Activated CD4-positive, alpha-beta T cell treated with anti-CD3 and anti-CD28 coated beads, Interleukin-2, amount 10 ng/mL, durations not matched to agents 24 days and 14 days (primary cell): ENCODE data around the gene SLC15A3. TPM values are rescaled to one million over a fixed set of nuclear protein-coding genes. Genes with fewer than 3 reads are reported as not detected.

ENCODE experiments used
- DNase-seq: peaks from one replicate; pipeline ENCODE4 v3.0.0; 2022
- H3K27ac Mint-ChIP-seq: one replicate; pipeline ENCODE4 v1.8.0; 2022; ENCODE audit warnings: mild to moderate bottlenecking, mixed read lengths
- H3K27me3 Mint-ChIP-seq: one replicate; pipeline ENCODE4 v1.8.0; 2022; ENCODE audit warnings: mixed read lengths
- H3K36me3 Mint-ChIP-seq: one replicate; pipeline ENCODE4 v1.8.0; 2022; ENCODE audit warnings: low read depth, mild to moderate bottlenecking, mixed read lengths
- H3K4me1 Mint-ChIP-seq: one replicate; pipeline ENCODE4 v1.8.0; 2021; ENCODE audit warnings: mixed read lengths
- H3K4me3 Mint-ChIP-seq: one replicate; pipeline ENCODE4 v1.8.0; 2022; ENCODE audit warnings: mild to moderate bottlenecking, moderate library complexity, mixed read lengths
- H3K9me3 Mint-ChIP-seq: one replicate; pipeline ENCODE4 v1.8.0; 2021; ENCODE audit warnings: mixed read lengths
- intact Hi-C: fragments of 100-400 bp; cut with micrococcal nuclease; formaldehyde crosslinking; loops from one replicate; pipeline ENCODE4 v1.15.1; 2023
- total RNA-seq: library from RNA; stranded (reverse); gene quantifications from 2 replicates; pipeline ENCODE4 v1.2.3, GENCODE V29; 2022

Gene SLC15A3
- total RNA-seq, 1 donor from 2014 or later, result 4.0 TPM

DNA sequence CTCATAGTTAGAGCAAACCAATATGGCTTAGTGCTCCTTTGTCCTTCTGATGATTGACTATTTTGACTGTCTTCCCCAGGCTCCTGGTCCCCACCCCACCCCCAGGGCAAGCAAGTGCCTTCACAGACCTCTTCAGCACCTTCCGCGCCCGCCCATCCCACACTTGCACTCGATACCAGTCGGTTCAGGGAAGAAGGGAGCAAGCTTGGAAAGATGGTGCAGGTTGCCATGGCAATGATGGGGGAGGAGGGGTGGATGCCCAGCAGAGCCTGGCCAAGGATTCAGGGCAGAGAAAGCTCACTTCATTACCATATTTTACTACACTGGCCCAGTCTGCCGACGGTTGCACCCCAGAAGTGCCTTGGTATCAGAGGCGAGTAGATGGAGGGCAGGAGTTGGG, 25.5 kb downstream of the SLC15A3 start:
- Mint-ChIP-seq H3K27me3 (peaks cover 37% of the 10 kb centered on the region), H3K36me3 (peaks cover 16% of the 10 kb centered on the region), H3K9me3 (no peaks in the 10 kb centered on the region), H3K4me3 (no peak overlapping the region), H3K4me1 (peaks cover 12% of the 10 kb centered on the region), H3K27ac (no peak overlapping the region)
- no peak for DNase-seq
- intact Hi-C loops, result no loop called here

DNA sequence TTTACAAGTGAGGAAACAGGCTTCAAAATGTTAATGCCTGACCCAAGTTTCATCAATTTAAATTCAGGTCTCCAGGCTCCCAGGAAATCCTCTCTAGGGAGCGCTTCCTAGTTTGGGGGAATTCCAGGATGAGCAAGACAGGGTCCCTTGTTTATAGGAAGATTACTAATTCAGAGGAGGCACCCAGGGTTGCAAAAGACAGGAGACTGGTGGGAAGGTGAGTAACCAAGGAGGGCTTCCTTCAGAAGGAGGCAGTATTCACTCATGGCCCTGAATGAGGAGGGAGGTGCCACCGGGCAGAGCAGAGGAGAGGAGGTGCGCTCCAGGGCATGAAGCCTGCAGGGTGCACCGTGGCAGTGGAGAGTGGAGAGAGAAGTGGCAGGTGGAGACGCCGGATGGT, 26.1 kb downstream of the SLC15A3 start:
- Mint-ChIP-seq H3K9me3 (no peaks in the 10 kb centered on the region), H3K4me3 (no peak overlapping the region), H3K27me3 (peaks cover 36% of the 10 kb centered on the region), H3K4me1 (peaks cover 12% of the 10 kb centered on the region), H3K36me3 (peaks cover 22% of the 10 kb centered on the region), H3K27ac (no peak overlapping the region)
- DNase-seq, result no peak
- intact Hi-C loops, result no loop called here

DNA sequence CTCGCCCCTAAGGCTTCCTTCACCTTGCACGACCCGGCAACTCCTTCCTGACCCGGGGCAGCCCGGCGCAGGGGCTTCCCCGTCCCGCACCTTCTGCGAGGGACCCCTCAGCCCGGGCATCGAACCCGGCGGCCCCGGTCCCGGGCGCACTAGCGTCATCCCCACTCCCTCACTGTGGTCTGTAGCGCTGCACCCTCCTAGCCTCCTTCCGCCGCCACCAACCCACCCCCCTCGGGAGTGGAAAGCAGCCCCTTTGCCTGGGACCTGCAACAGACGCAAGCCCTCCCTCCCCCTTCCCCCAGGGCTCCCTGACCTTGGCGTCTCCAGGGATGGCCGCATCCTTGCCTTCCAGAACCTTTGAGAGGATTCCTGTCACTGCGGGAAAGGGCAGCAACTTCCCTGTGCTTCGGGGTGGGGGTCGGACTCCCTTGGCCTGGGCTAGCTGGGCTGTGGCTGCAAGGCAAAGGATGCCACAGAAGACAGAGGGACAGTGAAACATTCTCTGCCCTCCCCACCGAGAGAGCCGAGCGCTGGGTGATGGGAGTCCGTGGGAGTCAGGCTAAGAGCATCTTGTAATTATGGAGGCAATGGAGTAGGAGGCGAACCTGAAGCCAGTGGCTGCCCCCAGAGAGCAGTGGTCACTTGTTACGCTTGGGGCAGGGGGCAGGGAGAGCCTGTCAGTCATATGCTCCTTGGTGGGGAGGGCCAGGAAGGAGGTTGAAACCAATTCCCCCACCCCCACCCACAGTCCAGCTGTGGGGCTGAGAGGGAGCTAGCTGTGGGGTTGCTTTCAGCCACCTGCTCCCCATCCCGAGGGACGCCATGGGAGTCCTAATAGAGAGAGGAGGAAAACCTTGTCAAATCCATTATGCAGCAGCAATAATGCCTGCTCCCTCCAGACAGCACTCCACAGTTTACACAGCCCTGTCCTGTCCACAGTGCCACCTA, 26.8 kb downstream of the SLC15A3 start:
- H3K4me1 Mint-ChIP-seq, result peaks cover 12% of the 10 kb centered on the region

DNA sequence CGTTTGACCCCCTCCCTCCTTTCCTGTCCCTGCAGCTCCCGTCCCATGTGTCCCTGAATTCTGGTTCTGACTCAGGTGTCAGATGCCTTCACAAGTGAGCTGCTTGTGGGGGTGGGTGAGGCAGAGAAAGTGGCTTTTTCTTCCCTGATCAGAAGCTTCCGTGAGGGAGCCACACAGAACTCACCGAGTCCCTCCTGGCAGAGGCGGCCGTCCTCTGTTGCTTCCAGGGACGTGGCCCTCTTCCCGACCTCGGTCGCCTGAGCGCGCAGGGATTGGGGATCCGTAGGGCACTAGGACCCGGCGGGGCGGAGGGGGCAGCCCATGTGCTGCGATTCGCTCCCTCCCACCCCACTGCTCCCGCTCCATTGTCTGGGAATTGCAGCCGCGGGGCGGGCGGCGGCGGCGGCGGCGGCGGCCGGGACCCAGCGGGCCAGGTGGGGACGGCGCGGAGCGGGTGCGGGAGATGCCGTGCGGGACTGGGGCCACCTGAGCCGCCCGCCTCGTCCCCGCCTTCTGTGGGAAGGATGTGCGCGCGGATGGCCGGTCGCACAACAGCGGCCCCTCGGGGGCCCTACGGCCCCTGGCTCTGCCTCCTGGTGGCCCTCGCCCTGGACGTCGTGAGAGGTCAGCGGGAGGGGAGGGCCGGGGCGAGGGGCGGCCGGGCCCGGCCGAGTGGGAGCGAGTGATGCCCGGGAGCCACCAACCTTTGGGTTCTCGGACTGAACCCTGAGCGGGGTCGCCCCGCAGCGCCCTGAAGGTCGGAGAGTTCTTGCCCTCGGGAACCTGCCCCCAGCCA, 27.7 kb downstream of the SLC15A3 start, which contains the start of gene TMEM132A:
Gene TMEM132A, plus strand, starts transcription at position 351 of the 796 bp plus-strand sequence. Its CDS starts 174 bp downstream, at position 525.
- intact Hi-C loops, result no loop called here
- peak within 1 kb of the TSS; percentile 38 for H3K27ac Mint-ChIP-seq
- H3K9me3 Mint-ChIP-seq, result no peaks in the 10 kb centered on the region
- peaks cover 32% of the 10 kb centered on the region for H3K36me3 Mint-ChIP-seq
- DNase-seq, result peak; percentile 73
- peaks cover 28% of the 10 kb centered on the region for H3K27me3 Mint-ChIP-seq
- peak within 1 kb of the TSS; percentile 74 for H3K4me3 Mint-ChIP-seq
- H3K4me1 Mint-ChIP-seq, result peaks cover 16% of the 10 kb centered on the region

More for the DNA sequence above, 26.8 kb downstream of the SLC15A3 start:
- Mint-ChIP-seq H3K4me3 (peak overlapping the region; percentile 74), H3K9me3 (no peaks in the 10 kb centered on the region), H3K27ac (peak overlapping the region; percentile 38), H3K27me3 (peaks cover 34% of the 10 kb centered on the region), H3K36me3 (peaks cover 28% of the 10 kb centered on the region)
- DNase-seq, result peak; percentile 62
- intact Hi-C loops, result no loop called here

DNA sequence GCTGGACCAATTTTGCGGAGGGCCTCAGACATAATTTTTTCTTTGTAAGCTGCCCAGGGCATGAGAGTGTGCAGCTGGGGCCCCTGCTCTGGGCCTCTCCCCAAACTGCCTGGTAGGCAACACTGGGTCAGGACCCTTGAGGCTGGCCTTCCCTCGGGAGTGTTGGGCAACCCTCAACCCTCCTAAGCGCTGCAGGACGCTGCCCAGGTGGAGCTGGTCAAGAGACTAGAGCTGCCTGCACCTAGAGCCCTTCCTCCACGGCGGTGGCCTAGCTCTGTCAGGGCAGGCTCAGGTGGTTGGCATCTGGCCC, 28.2 kb downstream of the SLC15A3 start:
- Mint-ChIP-seq H3K4me1 (peaks cover 17% of the 10 kb centered on the region), H3K27me3 (peaks cover 27% of the 10 kb centered on the region), H3K4me3 (peak overlapping the region; percentile 74), H3K27ac (no peak overlapping the region), H3K9me3 (no peaks in the 10 kb centered on the region), H3K36me3 (peaks cover 32% of the 10 kb centered on the region)
- DNase-seq, result no peak
- intact Hi-C loops, result no loop called here

DNA sequence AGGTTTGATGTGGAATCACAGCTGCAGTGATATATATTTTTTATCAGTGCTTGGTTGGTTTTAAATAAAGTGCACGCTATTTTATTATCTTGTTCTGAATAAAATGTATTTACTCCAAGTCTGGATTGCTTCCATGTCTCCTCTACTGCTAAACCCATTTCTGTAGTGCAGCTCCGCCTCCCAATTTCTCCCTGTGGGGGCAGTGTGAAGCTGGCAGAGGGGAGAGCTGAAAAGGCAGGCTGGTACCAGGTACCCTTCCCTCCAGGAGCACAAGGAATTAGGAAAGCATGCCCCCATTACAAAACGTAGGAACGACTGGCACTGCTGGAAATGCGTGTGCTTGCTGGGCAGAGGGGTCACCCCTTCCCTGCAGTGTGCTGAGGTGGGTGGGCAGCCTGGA, 28.6 kb downstream of the SLC15A3 start:
- no peak for DNase-seq
- Mint-ChIP-seq H3K27me3 (peaks cover 27% of the 10 kb centered on the region), H3K27ac (no peak overlapping the region), H3K4me1 (peaks cover 20% of the 10 kb centered on the region), H3K36me3 (peaks cover 32% of the 10 kb centered on the region), H3K4me3 (no peak overlapping the region), H3K9me3 (no peaks in the 10 kb centered on the region)
- intact Hi-C loops, result no loop called here

DNA sequence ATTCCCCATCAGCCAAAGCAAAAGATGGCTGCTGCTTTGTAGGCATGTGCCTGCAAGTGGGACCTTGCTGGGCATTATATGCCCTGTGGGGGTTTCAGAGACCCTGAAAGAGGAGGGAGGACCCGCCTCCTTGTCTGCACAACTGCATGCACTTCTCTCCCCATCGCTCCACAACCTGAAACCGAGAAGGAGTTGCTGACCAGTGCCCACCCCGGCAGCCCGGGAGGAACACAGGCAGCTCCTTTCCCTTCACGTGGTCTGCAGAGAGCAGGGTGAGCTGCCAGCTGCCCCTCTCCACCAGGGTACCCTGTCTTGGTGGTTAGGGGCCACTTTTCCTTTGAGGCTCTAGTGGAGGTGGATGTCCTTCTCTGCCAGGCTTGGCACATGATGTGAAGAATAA, 29.1 kb downstream of the SLC15A3 start:
- Mint-ChIP-seq H3K4me1 (peaks cover 20% of the 10 kb centered on the region), H3K27me3 (peaks cover 27% of the 10 kb centered on the region), H3K4me3 (no peak overlapping the region), H3K9me3 (no peaks in the 10 kb centered on the region), H3K27ac (no peak overlapping the region), H3K36me3 (peaks cover 32% of the 10 kb centered on the region)
- no peak for DNase-seq
- intact Hi-C loops, result no loop called here

DNA sequence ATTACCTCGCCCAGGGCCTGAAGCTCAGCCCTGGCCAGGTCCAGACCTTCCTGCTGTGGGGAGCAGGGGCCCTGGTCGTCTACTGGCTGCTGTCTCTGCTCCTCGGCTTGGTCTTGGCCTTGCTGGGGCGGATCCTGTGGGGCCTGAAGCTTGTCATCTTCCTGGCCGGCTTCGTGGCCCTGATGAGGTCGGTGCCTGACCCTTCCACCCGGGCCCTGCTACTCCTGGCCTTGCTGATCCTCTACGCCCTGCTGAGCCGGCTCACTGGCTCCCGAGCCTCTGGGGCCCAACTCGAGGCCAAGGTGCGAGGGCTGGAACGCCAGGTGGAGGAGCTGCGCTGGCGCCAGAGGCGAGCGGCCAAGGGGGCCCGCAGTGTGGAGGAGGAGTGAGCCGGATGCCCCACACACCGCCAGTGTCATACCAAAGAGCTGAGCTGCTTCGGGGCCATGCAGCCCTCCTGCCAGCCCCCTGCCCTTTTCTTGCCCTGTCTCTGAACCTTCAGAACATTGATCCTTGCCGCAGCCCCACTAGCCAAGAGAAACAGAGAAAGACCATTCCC, 30.1 kb downstream of the SLC15A3 start:
- H3K36me3 Mint-ChIP-seq, result peaks cover 37% of the 10 kb centered on the region
- peaks cover 26% of the 10 kb centered on the region for H3K4me1 Mint-ChIP-seq
- peaks cover 21% of the 10 kb centered on the region for H3K27me3 Mint-ChIP-seq
- H3K27ac Mint-ChIP-seq, result no peak overlapping the region
- intact Hi-C loops, result no loop called here
- DNase-seq, result no peak
- no peak overlapping the region for H3K4me3 Mint-ChIP-seq
- H3K9me3 Mint-ChIP-seq, result no peaks in the 10 kb centered on the region

DNA sequence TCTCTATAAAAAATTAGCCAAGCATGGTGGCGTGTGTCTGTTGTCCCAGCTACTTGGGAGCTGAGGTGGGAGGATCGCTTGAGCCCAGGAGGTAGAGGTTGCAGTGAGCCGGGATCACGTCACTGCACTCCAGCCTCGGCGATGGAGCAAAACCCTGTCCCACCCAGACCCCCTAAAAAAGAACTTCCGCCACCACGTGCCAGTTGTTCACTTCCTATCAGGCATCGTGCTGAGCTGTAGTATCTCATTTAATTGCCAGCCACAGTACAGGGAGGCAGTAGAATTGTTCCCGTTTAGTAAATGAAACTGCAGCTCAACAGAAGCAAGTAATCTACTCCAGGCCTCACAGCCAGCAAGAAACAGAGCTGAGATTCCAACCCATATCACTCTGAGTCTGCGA, 30.7 kb downstream of the SLC15A3 start:
- no peak for DNase-seq
- H3K9me3 Mint-ChIP-seq, result no peaks in the 10 kb centered on the region
- H3K36me3 Mint-ChIP-seq, result peaks cover 37% of the 10 kb centered on the region
- no peak overlapping the region for H3K4me3 Mint-ChIP-seq
- H3K27me3 Mint-ChIP-seq, result peaks cover 15% of the 10 kb centered on the region
- intact Hi-C loops, result no loop called here
- H3K4me1 Mint-ChIP-seq, result peaks cover 30% of the 10 kb centered on the region
- H3K27ac Mint-ChIP-seq, result no peak overlapping the region

DNA sequence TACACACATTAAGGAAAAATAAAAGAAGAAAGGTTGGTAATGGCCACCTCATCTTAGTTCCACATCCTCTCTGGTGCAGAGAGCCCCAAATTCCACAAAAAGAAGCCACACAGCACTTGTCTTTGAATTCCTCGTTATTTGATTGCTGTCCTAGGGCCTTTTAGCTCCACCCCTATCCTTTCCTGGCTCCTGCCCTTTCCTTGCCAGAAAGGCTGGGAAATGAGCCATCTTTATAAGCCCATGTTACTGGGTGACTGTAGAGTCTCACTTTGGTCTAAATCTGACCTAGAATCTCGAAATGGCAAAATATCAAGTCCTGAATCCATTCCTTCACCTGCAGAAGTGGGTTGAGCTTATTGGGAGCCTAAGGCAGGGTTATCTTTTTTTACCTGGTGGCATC, 32.0 kb downstream of the SLC15A3 start:
- H3K9me3 Mint-ChIP-seq, result no peaks in the 10 kb centered on the region
- intact Hi-C loops, result loop anchor here (5.0 to 10.0 kb wide), 2 partner anchors 105 to 192 kb away; no protein-coding TSS in a partner anchor

DNA sequence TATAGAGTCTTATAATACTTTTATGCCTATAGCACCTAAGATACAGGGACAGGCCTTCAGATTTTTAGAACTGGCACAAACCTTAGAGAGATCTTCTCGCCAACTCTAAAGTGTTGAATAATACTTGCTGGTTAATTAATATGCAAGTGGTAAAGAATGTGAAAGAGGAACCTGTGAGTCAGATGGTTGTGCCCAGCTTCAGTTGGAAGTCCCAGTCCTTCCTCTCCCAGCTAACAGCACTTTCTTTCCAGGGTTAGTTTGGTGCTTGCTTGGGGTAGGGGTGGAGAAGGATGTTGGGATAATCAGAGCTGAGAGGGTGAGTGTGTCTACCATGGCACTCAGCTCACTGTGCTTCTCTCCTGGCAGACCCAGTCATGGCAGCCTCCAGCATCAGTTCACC, 32.7 kb downstream of the SLC15A3 start:
- Mint-ChIP-seq H3K27me3 (peaks cover 2% of the 10 kb centered on the region), H3K27ac (no peak overlapping the region), H3K4me1 (peaks cover 33% of the 10 kb centered on the region), H3K4me3 (no peak overlapping the region), H3K36me3 (peaks cover 44% of the 10 kb centered on the region), H3K9me3 (no peaks in the 10 kb centered on the region)
- no peak for DNase-seq
- intact Hi-C loops, result loop anchor here (5.0 to 10.0 kb wide), 2 partner anchors 105 to 193 kb away; no protein-coding TSS in a partner anchor

More for the DNA sequence above, 32.0 kb downstream of the SLC15A3 start:
- DNase-seq, result no peak
- Mint-ChIP-seq H3K4me1 (peaks cover 31% of the 10 kb centered on the region), H3K27me3 (peaks cover 2% of the 10 kb centered on the region), H3K4me3 (no peak overlapping the region), H3K27ac (no peak overlapping the region), H3K36me3 (peaks cover 44% of the 10 kb centered on the region)

DNA sequence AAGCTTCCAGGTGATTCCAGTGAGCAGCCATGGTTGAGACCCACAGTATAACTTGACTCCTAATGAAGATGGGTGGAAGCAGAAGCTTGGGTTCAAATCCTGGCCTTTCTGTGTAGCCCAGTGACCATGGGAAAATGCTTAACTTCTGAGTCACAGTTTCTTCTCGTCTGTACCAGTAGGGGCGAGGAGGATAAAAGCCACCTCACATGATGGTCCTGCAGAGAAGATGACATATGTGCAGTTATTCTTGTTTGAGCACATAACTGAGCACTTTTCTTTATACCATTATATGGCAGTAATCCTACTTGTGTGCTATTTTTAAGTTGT, 33.1 kb downstream of the SLC15A3 start:
- DNase-seq, result no peak
- Mint-ChIP-seq H3K4me3 (no peak overlapping the region), H3K27ac (no peak overlapping the region), H3K4me1 (peaks cover 32% of the 10 kb centered on the region), H3K36me3 (peaks cover 43% of the 10 kb centered on the region), H3K9me3 (no peaks in the 10 kb centered on the region), H3K27me3 (peaks cover under 1% of the 10 kb centered on the region)
- intact Hi-C loops, result loop anchor here (5.0 to 10.0 kb wide), 2 partner anchors 106 to 193 kb away; no protein-coding TSS in a partner anchor

DNA sequence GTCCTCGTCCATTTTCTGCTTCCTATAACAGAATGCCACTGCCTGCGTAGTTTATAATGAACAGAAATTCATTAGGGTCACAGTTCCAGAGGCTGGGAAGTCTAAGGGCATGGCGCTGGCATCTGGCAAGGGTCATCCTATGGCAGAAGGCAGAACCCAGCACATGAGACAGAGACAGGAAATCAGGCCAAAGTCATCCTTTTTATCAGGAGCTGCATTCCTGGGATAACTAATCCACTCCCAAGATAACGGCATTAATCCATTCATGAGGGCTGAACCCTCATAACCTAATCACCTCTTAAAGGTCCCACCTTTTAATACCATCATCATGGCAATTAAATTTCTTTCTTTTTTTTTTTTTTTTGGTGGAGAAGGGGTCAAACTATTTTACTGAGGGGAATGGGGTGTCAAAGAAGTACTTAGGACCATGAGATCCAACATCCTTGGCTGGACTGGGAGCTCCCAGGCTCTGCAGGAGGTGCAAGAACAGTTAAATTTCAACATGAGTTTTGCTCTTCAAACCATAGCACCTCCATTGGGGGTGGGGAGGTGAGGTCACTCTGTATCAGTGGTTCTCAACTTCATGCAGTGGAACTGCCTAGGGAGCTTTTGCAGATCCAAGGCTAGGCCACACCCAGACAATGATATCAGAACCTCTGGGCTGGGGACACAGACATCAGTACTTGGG, 33.6 kb downstream of the SLC15A3 start:
- Mint-ChIP-seq H3K4me3 (no peak overlapping the region), H3K4me1 (peaks cover 36% of the 10 kb centered on the region), H3K9me3 (no peaks in the 10 kb centered on the region), H3K36me3 (peaks cover 42% of the 10 kb centered on the region), H3K27me3 (no peaks in the 10 kb centered on the region), H3K27ac (no peak overlapping the region)
- intact Hi-C loops, result loop anchor here (5.0 to 10.0 kb wide), 2 partner anchors 106 to 194 kb away; no protein-coding TSS in a partner anchor
- no peak for DNase-seq
